Liver (tissue), 9 donors: ENCODE measurements around the gene UQCR10. TPM values are rescaled to one million over a fixed set of nuclear protein-coding genes. Genes with fewer than 3 reads are reported as not detected.

Source experiments
- DNase-seq: peaks from one replicate; pipeline ENCODE4 v3.0.0-alpha.2; 2017; ENCODE audit warnings: low spot score
- H3K27ac ChIP-seq, 2 donors: one replicate each; pipeline ENCODE4 v1.7.0; 2013; ENCODE audit warnings: inconsistent platforms in 2 of 2, low read length in 2 of 2, control low read depth in 1 of 2, low read depth in 1 of 2, mild to moderate bottlenecking in 1 of 2
- H3K27me3 ChIP-seq, 4 donors: one replicate each; pipeline versions ENCODE4 v1.6.1 to v1.7.0; 2013; ENCODE audit warnings: low read length in 3 of 4, inconsistent platforms in 1 of 4, mild to moderate bottlenecking in 1 of 4, moderate library complexity in 1 of 4; ENCODE audit not compliant: control insufficient read depth in 4 of 4, insufficient read depth in 4 of 4
- H3K36me3 ChIP-seq, 4 donors: one replicate each; pipeline versions ENCODE4 v1.6.1 to v1.7.0; 2013; ENCODE audit warnings: low read length in 3 of 4, mild to moderate bottlenecking in 3 of 4, low read depth in 1 of 4, moderate library complexity in 1 of 4; ENCODE audit not compliant: control insufficient read depth in 4 of 4, insufficient read depth in 3 of 4
- H3K4me1 ChIP-seq, 4 donors: one replicate each; pipeline versions ENCODE4 v1.6.1 to v1.7.0; 2013; ENCODE audit warnings: low read length in 3 of 4, mild to moderate bottlenecking in 3 of 4, moderate library complexity in 1 of 4; ENCODE audit not compliant: control insufficient read depth in 4 of 4, insufficient read depth in 4 of 4
- H3K4me3 ChIP-seq, 3 donors: one replicate each; pipeline versions ENCODE4 v1.6.1 to v1.7.0; 2013; ENCODE audit warnings: low read length in 3 of 3, control low read depth in 1 of 3, low read depth in 1 of 3, mild to moderate bottlenecking in 1 of 3
- H3K9ac ChIP-seq, 2 donors: one replicate each; pipeline ENCODE4 v1.7.0; 2013; ENCODE audit warnings: low read length in 2 of 2, mild to moderate bottlenecking in 2 of 2, moderate library complexity in 2 of 2, control low read depth in 1 of 2, low read depth in 1 of 2
- H3K9me3 ChIP-seq, 4 donors: one replicate each; pipeline versions ENCODE4 v1.6.1 to v1.7.0; 2013; ENCODE audit warnings: low read length in 3 of 4; ENCODE audit not compliant: control insufficient read depth in 4 of 4
- EGR1 ChIP-seq, 2 donors: IDR thresholded peaks; 2 replicates each; pipeline ENCODE4 v1.6.1; 2016 to 2018; ENCODE audit warnings: antibody characterized with exemption in 2 of 2, low read depth in 2 of 2
- FOXA1 ChIP-seq: IDR thresholded peaks from 2 replicates; pipeline ENCODE4 v1.6.1; 2016; ENCODE audit warnings: antibody characterized with exemption
- GABPA ChIP-seq, 2 donors: IDR thresholded peaks in 1 of 2; conservative IDR thresholded peaks in 1 of 2; 2 replicates each; pipeline ENCODE4 v1.6.1; 2016; ENCODE audit warnings: antibody characterized with exemption in 2 of 2, mild to moderate bottlenecking in 1 of 2, moderate library complexity in 1 of 2
- HNF4G ChIP-seq: IDR thresholded peaks from 2 replicates; pipeline ENCODE4 v1.6.1; 2016; ENCODE audit warnings: antibody characterized with exemption
- JUND ChIP-seq, 2 donors: IDR thresholded peaks; 2 replicates each; pipeline ENCODE4 v1.6.1; 2016; ENCODE audit warnings: antibody characterized with exemption in 2 of 2
- NR2F2 ChIP-seq: IDR thresholded peaks from 2 replicates; pipeline ENCODE4 v1.6.1; 2016; ENCODE audit warnings: antibody characterized with exemption
- RXRA ChIP-seq, 2 donors: IDR thresholded peaks; 2 replicates each; pipeline ENCODE4 v1.6.1; 2017 to 2018; ENCODE audit warnings: antibody characterized with exemption in 2 of 2, mild to moderate bottlenecking in 1 of 2
- SP1 ChIP-seq: IDR thresholded peaks from 2 replicates; pipeline ENCODE4 v1.6.1; 2018; ENCODE audit warnings: antibody characterized with exemption, mild to moderate bottlenecking
- TAF1 ChIP-seq: conservative IDR thresholded peaks from 2 replicates; pipeline ENCODE4 v1.6.1; 2016; ENCODE audit warnings: antibody characterized with exemption, mild to moderate bottlenecking
- YY1 ChIP-seq: IDR thresholded peaks from 2 replicates; pipeline ENCODE4 v1.6.1; 2016; ENCODE audit warnings: antibody characterized with exemption, mild to moderate bottlenecking
- WGBS: extraction: QIAGEN DNeasy Blood & Tissue Kit; methylation state at CpG from one replicate; pipeline ENCODE4 v1.1.7; 2013; 5-methylcytosine and 5-hydroxymethylcytosine counted together
- polyA plus RNA-seq, 2 donors: library from polyadenylated mRNA; stranded (reverse) in 1 of 2; unstranded in 1 of 2; fragments of 200-250 nt in 1 of 2; fragments of >200 nt in 1 of 2; fragmentation: Nextera tagmentation in 1 of 2; extraction: Ambion mirVana in 1 of 2; gene quantifications; one replicate each; pipeline versions ENCODE4 v1.2.1 to v1.2.3, GENCODE V29; 2013 to 2015
- total RNA-seq, 2 donors: library from RNA; depleted of rRNA; stranded (reverse); fragments of >200 nt; gene quantifications; one replicate each; pipeline ENCODE4 v1.2.3, GENCODE V29; 2014
- TF ChIP-seq, protein P1 (sequence below): fragments of 150-350 bp; IDR thresholded peaks from 2 replicates; pipeline ENCODE4 v1.5.1; 2017; ENCODE audit warnings: improper control_type of control experiment, low read depth, low read length; ENCODE audit not compliant: missing input control
- TF ChIP-seq, protein P2 (sequence below): IDR thresholded peaks from 2 replicates; pipeline ENCODE4 v1.6.1; 2016; ENCODE audit warnings: antibody characterized with exemption, mild to moderate bottlenecking
- TF ChIP-seq, protein P3 (sequence below): IDR thresholded peaks from 2 replicates; pipeline ENCODE4 v1.6.1; 2016; ENCODE audit warnings: antibody characterized with exemption
- TF ChIP-seq, protein P4 (sequence below): IDR thresholded peaks from 2 replicates; pipeline ENCODE4 v1.6.1; 2016; ENCODE audit warnings: antibody characterized with exemption
- TF ChIP-seq, protein P5 (sequence below): IDR thresholded peaks from 2 replicates; pipeline ENCODE4 v1.6.1; 2016; ENCODE audit warnings: antibody characterized with exemption
- donor health status: healthy.
- donor health status: healthy.
- donor health status: healthy.
- donor health status: healthy.
- donor health status: healthy.

UQCR10 gene
- total and polyA plus RNA-seq, 4 donors: 40.2 to 243 (median 102) TPM

DNA sequence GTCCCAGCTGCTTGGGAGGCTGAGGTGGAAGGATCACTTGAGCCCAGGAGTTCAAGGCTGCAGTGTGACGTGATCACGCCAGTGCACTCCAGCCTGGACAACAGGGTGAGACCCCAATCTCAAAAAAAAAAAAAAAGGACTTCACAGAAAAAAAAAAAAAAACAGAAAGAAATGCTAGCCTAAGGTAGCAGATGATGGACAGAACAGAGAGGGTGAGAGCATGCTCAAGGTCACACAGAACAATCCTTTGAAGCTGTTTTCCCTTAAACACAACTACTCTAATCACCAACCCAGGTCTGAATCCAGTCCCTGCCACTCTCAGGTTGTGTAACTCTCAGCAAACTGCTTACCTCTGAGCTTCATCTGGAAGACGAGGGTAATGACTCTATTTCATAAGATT lies 10.1 kb upstream of the UQCR10 start:
- WGBS: 87% methylated on average over 3 of the region's 3 CpGs
- H3K9me3 ChIP-seq: no peaks in the 10 kb centered on the region
- no peak overlapping the region for H3K27ac ChIP-seq
- no peaks in the 10 kb centered on the region for H3K27me3 ChIP-seq
- H3K4me1 ChIP-seq: peaks cover 0 to 2% (median under 1%) of the 10 kb centered on the region in 4 donors
- H3K4me3 ChIP-seq: no peak overlapping the region
- TF ChIP-seq NR2F2 (no peak), EGR1 (IDR thresholded peaks at IDR 0.05; ENCODE audit: low read depth in 2 of 2) (no peak), YY1 (no peak), FOXA1 (no peak), GABPA (IDR thresholded peaks at IDR 0.05 in 1 of 2, conservative IDR thresholded peaks at IDR 0.05 in 1 of 2) (no peak), TAF1 (no peak), RXRA (IDR thresholded peaks at IDR 0.05) (no peak)
- TF ChIP-seq, protein P1, sequence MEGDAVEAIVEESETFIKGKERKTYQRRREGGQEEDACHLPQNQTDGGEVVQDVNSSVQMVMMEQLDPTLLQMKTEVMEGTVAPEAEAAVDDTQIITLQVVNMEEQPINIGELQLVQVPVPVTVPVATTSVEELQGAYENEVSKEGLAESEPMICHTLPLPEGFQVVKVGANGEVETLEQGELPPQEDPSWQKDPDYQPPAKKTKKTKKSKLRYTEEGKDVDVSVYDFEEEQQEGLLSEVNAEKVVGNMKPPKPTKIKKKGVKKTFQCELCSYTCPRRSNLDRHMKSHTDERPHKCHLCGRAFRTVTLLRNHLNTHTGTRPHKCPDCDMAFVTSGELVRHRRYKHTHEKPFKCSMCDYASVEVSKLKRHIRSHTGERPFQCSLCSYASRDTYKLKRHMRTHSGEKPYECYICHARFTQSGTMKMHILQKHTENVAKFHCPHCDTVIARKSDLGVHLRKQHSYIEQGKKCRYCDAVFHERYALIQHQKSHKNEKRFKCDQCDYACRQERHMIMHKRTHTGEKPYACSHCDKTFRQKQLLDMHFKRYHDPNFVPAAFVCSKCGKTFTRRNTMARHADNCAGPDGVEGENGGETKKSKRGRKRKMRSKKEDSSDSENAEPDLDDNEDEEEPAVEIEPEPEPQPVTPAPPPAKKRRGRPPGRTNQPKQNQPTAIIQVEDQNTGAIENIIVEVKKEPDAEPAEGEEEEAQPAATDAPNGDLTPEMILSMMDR: no peak
- TF ChIP-seq, protein P2, sequence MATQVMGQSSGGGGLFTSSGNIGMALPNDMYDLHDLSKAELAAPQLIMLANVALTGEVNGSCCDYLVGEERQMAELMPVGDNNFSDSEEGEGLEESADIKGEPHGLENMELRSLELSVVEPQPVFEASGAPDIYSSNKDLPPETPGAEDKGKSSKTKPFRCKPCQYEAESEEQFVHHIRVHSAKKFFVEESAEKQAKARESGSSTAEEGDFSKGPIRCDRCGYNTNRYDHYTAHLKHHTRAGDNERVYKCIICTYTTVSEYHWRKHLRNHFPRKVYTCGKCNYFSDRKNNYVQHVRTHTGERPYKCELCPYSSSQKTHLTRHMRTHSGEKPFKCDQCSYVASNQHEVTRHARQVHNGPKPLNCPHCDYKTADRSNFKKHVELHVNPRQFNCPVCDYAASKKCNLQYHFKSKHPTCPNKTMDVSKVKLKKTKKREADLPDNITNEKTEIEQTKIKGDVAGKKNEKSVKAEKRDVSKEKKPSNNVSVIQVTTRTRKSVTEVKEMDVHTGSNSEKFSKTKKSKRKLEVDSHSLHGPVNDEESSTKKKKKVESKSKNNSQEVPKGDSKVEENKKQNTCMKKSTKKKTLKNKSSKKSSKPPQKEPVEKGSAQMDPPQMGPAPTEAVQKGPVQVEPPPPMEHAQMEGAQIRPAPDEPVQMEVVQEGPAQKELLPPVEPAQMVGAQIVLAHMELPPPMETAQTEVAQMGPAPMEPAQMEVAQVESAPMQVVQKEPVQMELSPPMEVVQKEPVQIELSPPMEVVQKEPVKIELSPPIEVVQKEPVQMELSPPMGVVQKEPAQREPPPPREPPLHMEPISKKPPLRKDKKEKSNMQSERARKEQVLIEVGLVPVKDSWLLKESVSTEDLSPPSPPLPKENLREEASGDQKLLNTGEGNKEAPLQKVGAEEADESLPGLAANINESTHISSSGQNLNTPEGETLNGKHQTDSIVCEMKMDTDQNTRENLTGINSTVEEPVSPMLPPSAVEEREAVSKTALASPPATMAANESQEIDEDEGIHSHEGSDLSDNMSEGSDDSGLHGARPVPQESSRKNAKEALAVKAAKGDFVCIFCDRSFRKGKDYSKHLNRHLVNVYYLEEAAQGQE: no peak
- TF ChIP-seq, protein P3, sequence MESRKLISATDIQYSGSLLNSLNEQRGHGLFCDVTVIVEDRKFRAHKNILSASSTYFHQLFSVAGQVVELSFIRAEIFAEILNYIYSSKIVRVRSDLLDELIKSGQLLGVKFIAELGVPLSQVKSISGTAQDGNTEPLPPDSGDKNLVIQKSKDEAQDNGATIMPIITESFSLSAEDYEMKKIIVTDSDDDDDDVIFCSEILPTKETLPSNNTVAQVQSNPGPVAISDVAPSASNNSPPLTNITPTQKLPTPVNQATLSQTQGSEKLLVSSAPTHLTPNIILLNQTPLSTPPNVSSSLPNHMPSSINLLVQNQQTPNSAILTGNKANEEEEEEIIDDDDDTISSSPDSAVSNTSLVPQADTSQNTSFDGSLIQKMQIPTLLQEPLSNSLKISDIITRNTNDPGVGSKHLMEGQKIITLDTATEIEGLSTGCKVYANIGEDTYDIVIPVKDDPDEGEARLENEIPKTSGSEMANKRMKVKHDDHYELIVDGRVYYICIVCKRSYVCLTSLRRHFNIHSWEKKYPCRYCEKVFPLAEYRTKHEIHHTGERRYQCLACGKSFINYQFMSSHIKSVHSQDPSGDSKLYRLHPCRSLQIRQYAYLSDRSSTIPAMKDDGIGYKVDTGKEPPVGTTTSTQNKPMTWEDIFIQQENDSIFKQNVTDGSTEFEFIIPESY: no peak
- no peaks in the 10 kb centered on the region for H3K36me3 ChIP-seq
- DNase-seq: no peak
- H3K9ac ChIP-seq: no peak overlapping the region

DNA sequence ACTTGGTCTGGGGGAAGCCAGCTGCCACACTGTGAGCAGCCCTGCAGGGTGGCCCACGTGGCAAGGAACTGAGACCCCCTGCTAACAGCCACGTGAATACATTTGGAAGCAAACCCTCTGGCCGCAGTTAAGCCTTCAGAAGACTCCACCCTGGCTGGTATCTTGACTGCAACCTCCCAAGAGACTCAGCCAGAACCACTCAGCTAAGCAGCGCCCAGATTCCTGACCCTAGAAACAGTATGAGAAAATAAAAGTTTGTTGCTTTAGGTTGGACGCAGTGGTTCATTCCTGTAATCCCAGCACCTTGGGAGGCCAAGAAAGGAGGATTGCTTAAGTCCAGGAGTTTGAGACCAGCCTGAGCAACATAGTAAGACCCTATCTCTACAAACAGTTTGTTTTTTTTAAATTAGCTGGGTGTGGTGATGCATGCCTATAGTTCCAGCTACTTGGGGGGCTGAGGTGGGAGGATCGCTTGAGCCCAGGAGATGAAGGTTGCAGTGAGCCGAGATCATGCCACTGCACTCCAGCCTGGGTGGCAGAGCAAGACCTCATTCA lies 9.0 kb upstream of the UQCR10 start:
- DNase-seq: no peak
- no peaks in the 10 kb centered on the region for H3K36me3 ChIP-seq
- H3K27me3 ChIP-seq: no peaks in the 10 kb centered on the region
- TF ChIP-seq, protein P4, sequence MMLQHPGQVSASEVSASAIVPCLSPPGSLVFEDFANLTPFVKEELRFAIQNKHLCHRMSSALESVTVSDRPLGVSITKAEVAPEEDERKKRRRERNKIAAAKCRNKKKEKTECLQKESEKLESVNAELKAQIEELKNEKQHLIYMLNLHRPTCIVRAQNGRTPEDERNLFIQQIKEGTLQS: no peak
- TF ChIP-seq HNF4G: no peak
- no peak for TF ChIP-seq SP1
- TF ChIP-seq FOXA1: no peak
- no peak for TF ChIP-seq JUND (IDR thresholded peaks at IDR 0.05)
- TF ChIP-seq, protein P2: no peak
- TF ChIP-seq, protein P5, sequence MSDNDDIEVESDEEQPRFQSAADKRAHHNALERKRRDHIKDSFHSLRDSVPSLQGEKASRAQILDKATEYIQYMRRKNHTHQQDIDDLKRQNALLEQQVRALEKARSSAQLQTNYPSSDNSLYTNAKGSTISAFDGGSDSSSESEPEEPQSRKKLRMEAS: no peak
- TF ChIP-seq YY1: no peak
- TF ChIP-seq TAF1: no peak
- H3K9me3 ChIP-seq: no peaks in the 10 kb centered on the region
- no peak overlapping the region for H3K27ac ChIP-seq
- peaks cover 0 to 2% (median under 1%) of the 10 kb centered on the region in 4 donors for H3K4me1 ChIP-seq
- H3K4me3 ChIP-seq: no peak overlapping the region
- no peak overlapping the region for H3K9ac ChIP-seq
- WGBS: 91% methylated on average over 7 of the region's 7 CpGs
